HG03280 (cell line): ENCODE measurements around the gene ATM.
"Not testable (repeated sequence)": the region's sequence is repeated elsewhere in the genome, so short reads cannot be mapped to it uniquely, and the experiment has no call there.

Experiments
- ATAC-seq: cut with Tn5 transposase; IDR thresholded peaks from one replicate; pipeline ENCODE4 v1.9.1; 2021; ENCODE audit warnings: mild to moderate bottlenecking, moderate library complexity; ENCODE audit not compliant: unreplicated experiment

The ATM gene

GRCh38 chr11:108221911-108222573, 825 bp upstream of the ATM start:
- no peak for ATAC-seq

GRCh38 chr11:108223348-108224149, 682 bp downstream of the ATM start:
- ATAC-seq = peak; percentile 26

GRCh38 chr11:108224366-108224765, 1.5 kb downstream of the ATM start:
- ATAC-seq = no peak

GRCh38 chr11:108224911-108225786, 2.3 kb downstream of the ATM start:
- no peak for ATAC-seq

GRCh38 chr11:108226036-108226435, 3.2 kb downstream of the ATM start:
- no peak for ATAC-seq

GRCh38 chr11:108228251-108228650, 5.4 kb downstream of the ATM start:
- no peak for ATAC-seq

- no peak for ATAC-seq
These were observed 10.5 kb downstream of the ATM start for GRCh38 chr11:108233277-108233945.

GRCh38 chr11:108235192-108235591, 12.3 kb downstream of the ATM start:
- ATAC-seq = no peak

- ATAC-seq = no peak
These were observed 12.8 kb downstream of the ATM start for GRCh38 chr11:108235633-108236032.

- ATAC-seq = peak; percentile 48
These were observed 14.2 kb downstream of the ATM start for GRCh38 chr11:108237058-108237481.

- no peak for ATAC-seq
These were observed 16.2 kb downstream of the ATM start for GRCh38 chr11:108239076-108239475.

GRCh38 chr11:108241330-108242037, 18.6 kb downstream of the ATM start:
- no peak for ATAC-seq

- no peak for ATAC-seq
These were observed 19.6 kb downstream of the ATM start for GRCh38 chr11:108242422-108242821.

- no peak for ATAC-seq
These were observed 23.4 kb downstream of the ATM start for GRCh38 chr11:108246308-108246707.

- ATAC-seq = no peak
These were observed 24.0 kb downstream of the ATM start for GRCh38 chr11:108246885-108247284.

- ATAC-seq = no peak
These were observed 30.3 kb downstream of the ATM start for GRCh38 chr11:108253176-108253575.

- no peak for ATAC-seq
These were observed 46.7 kb downstream of the ATM start for GRCh38 chr11:108269583-108269982.

- not testable (repeated sequence) for ATAC-seq
These were observed 54.2 kb downstream of the ATM start for GRCh38 chr11:108276985-108277616.

- no peak for ATAC-seq
These were observed 55.7 kb downstream of the ATM start for GRCh38 chr11:108278546-108278945.

- ATAC-seq = no peak
These were observed 56.1 kb downstream of the ATM start for GRCh38 chr11:108278954-108279353.
